Naive B cell (primary cell): ENCODE data around the gene UBE2R2. TPM values are rescaled to one million over a fixed set of nuclear protein-coding genes. Genes with fewer than 3 reads are reported as not detected.
"Not testable (repeated sequence)": the region's sequence is repeated elsewhere in the genome, so short reads cannot be mapped to it uniquely, and the experiment has no call there.

Experiments
- ATAC-seq, 2 donors: fragments of 150-1000 bp; cut with Tn5 transposase; 2 replicates each; pipeline ENCODE4 v1.10.0; 2021; ENCODE audit warnings: low read depth in 2 of 2, mild to moderate bottlenecking in 2 of 2, moderate library complexity in 2 of 2
- DNase-seq: peaks from one replicate; pipeline ENCODE4 v3.0.0; 2022
- H3K27ac Mint-ChIP-seq, 6 donors: one replicate each; pipeline ENCODE4 v1.8.0; 2020 to 2022; ENCODE audit warnings: mild to moderate bottlenecking in 6 of 6, mixed read lengths in 6 of 6, moderate library complexity in 5 of 6, inconsistent platforms in 2 of 6
- H3K27me3 Mint-ChIP-seq, 3 donors: one replicate each; pipeline ENCODE4 v1.8.0; 2021 to 2022; ENCODE audit warnings: mixed read lengths in 3 of 3, mild to moderate bottlenecking in 1 of 3
- H3K36me3 Mint-ChIP-seq, 2 donors: one replicate each; pipeline ENCODE4 v1.8.0; 2020 to 2022; ENCODE audit warnings: mixed read lengths in 2 of 2, inconsistent platforms in 1 of 2, mild to moderate bottlenecking in 1 of 2
- H3K4me1 Mint-ChIP-seq, 3 donors: one replicate each; pipeline ENCODE4 v1.8.0; 2020 to 2022; ENCODE audit warnings: mixed read lengths in 3 of 3, inconsistent platforms in 1 of 3, mild to moderate bottlenecking in 1 of 3, moderate library complexity in 1 of 3
- H3K4me3 Mint-ChIP-seq, 8 donors: one replicate each; pipeline ENCODE4 v1.8.0; 2020 to 2022; ENCODE audit warnings: mild to moderate bottlenecking in 8 of 8, mixed read lengths in 8 of 8, moderate library complexity in 8 of 8, inconsistent platforms in 2 of 8
- H3K9me3 Mint-ChIP-seq, 7 donors: one replicate each; pipeline ENCODE4 v1.8.0; 2020 to 2022; ENCODE audit warnings: mixed read lengths in 7 of 7, mild to moderate bottlenecking in 5 of 7, inconsistent platforms in 2 of 7, moderate library complexity in 1 of 7
- polyA plus RNA-seq, 6 donors: library from polyadenylated mRNA; unstranded; fragments of 300-500 nt; fragmentation: Illumina TruSeq; gene quantifications; one replicate each; pipeline ENCODE4 v1.2.3, GENCODE V29; 2021; ENCODE audit warnings: low read depth in 6 of 6

UBE2R2 gene
- polyA plus RNA-seq, 6 donors from 2014 or later, result 26.5 to 33.6 (median 28.9) TPM

- ATAC-seq, H3K9me3 Mint-ChIP-seq, H3K27me3 Mint-ChIP-seq, H3K36me3 Mint-ChIP-seq, DNase-seq: not testable (repeated sequence)
- Mint-ChIP-seq H3K4me1 (peaks cover 34 to 70% (median 61%) of the 10 kb centered on the region in 3 donors), H3K4me3 (peak overlapping the region in 3 of 8 donors; percentile 20 to 63 (median 47)), H3K27ac (peak overlapping the region in 2 of 6 donors; percentile 67 to 82)
Measured at GRCh38 chr9:33836261-33836660, 19.3 kb downstream of the UBE2R2 start.

GRCh38 chr9:33837138-33837537 is 20.2 kb downstream of the UBE2R2 start:
- DNase-seq, result no peak
- Mint-ChIP-seq H3K4me3 (peak overlapping the region in 3 of 8 donors; percentile 18 to 83 (median 48)), H3K9me3 (no peaks in the 10 kb centered on the region), H3K27me3 (no peaks in the 10 kb centered on the region), H3K27ac (peak overlapping the region in 5 of 6 donors; percentile 10 to 85 (median 34)), H3K36me3 (no peaks in the 10 kb centered on the region), H3K4me1 (peaks cover 42 to 76% (median 70%) of the 10 kb centered on the region in 3 donors)
- no peak for ATAC-seq

DNA sequence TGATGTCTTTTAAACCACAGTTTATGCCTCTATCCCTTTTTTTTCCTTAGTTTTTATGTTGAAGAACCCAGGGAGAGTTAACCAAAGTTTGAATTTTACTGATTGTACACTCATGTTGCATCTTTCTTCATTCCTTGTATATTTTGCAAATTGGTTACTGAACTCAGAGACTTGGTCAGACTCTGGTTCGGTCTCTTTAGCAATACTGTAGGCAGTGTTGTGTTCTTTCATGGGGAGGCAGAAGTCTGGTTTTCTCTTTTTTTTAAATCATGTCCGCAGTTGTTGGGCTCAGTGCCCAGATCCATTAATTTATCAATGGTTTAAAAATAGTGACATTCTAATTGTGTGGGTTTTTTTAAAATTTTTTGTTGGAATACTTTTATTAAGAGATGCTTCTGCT is 23.4 kb downstream of the UBE2R2 start:
- no peaks in the 10 kb centered on the region for H3K36me3 Mint-ChIP-seq
- H3K27ac Mint-ChIP-seq, result peak overlapping the region in 4 of 6 donors; percentile 17 to 75 (median 45)
- no peaks in the 10 kb centered on the region for H3K9me3 Mint-ChIP-seq
- H3K27me3 Mint-ChIP-seq, result no peaks in the 10 kb centered on the region
- no peak for DNase-seq
- ATAC-seq, result no peak
- peaks cover 45 to 84% (median 80%) of the 10 kb centered on the region in 3 donors for H3K4me1 Mint-ChIP-seq
- H3K4me3 Mint-ChIP-seq, result no peak overlapping the region

DNA sequence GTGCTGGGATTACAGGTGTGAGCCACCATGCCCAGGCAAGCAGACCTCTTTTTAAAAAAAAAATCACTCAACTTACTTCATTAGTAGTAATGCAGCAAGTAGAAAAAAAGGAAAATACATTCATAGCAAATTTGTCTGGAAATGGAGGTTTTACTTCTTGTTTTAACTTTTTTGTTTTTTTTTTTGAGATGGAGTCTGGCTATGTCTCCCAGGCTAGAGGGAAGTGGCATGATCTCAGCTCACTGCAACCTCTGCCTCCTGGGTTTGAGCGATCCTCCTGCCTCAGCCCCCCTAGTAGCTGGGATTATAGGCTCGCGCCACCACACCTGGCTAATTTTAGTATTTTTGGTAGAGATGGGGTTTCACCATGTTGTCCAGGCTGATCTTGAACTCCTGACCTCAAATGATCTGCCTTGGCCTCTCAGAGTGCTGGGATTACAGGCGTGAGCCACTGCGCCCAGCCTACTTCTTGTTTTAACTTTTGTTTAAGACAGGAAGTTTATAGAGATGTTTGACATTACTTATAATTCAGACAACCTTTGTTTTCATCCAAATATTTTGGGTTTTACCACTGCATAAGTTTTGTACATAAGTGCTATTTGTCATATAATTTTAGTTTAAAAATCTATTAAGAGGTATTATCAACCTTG is 26.5 kb downstream of the UBE2R2 start:
- DNase-seq, result no peak
- Mint-ChIP-seq H3K9me3 (no peaks in the 10 kb centered on the region), H3K36me3 (no peaks in the 10 kb centered on the region), H3K27ac (peak overlapping the region in 5 of 6 donors; percentile 76 to 93 (median 82)), H3K4me3 (peak overlapping the region in 5 of 8 donors; percentile 10 to 66 (median 44)), H3K27me3 (no peaks in the 10 kb centered on the region), H3K4me1 (peaks cover 44 to 83% (median 78%) of the 10 kb centered on the region in 3 donors)
- peak; percentile 34 to 55 for ATAC-seq

GRCh38 chr9:33846231-33846630 is 29.3 kb downstream of the UBE2R2 start:
- Mint-ChIP-seq H3K4me1 (peaks cover 37 to 76% (median 66%) of the 10 kb centered on the region in 3 donors), H3K27ac (peak overlapping the region in 3 of 6 donors; percentile 31 to 65 (median 32)), H3K9me3 (no peaks in the 10 kb centered on the region), H3K4me3 (no peak overlapping the region), H3K27me3 (no peaks in the 10 kb centered on the region), H3K36me3 (no peaks in the 10 kb centered on the region)
- no peak for DNase-seq
- no peak for ATAC-seq

DNA sequence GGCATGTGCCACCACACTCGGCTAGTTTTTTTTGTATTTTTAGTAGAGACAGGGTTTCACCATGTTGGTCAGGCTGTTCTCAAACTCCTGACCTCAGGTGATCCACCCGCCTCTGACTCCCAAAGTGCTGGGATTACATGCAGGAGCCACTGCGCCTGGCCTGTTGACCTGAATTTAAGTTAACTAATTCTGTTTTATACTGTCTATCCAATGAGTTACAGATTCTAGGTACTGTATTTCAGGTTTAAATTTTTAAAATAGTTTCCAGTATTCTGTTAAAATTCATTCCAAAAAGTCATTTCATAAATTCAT is 30.9 kb downstream of the UBE2R2 start:
- Mint-ChIP-seq H3K27ac (peak overlapping the region in 4 of 6 donors; percentile 32 to 96 (median 64)), H3K4me1 (peaks cover 28 to 63% (median 60%) of the 10 kb centered on the region in 3 donors), H3K4me3 (peak overlapping the region in 2 of 8 donors; percentile 35 to 66)
- not testable (repeated sequence) for H3K9me3 Mint-ChIP-seq, H3K27me3 Mint-ChIP-seq, ATAC-seq, H3K36me3 Mint-ChIP-seq, DNase-seq

DNA sequence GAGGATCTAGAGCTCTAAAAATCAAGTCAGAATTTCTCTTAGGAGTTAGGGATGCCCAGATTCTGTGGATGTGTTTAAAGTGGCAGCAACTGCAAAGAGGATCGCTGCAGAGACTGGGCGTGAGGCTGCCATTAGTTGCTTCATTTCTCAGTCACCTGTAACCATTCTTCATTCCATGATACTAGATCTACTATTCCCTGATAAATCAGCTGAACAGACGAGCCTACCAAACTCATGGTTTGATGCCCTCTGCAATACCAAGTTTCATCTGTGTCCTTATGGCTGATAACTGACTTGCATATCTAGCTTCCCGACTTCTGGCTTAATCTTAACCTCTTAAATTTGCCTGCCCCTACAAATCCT is 33.3 kb downstream of the UBE2R2 start:
- no peaks in the 10 kb centered on the region for H3K9me3 Mint-ChIP-seq

DNA sequence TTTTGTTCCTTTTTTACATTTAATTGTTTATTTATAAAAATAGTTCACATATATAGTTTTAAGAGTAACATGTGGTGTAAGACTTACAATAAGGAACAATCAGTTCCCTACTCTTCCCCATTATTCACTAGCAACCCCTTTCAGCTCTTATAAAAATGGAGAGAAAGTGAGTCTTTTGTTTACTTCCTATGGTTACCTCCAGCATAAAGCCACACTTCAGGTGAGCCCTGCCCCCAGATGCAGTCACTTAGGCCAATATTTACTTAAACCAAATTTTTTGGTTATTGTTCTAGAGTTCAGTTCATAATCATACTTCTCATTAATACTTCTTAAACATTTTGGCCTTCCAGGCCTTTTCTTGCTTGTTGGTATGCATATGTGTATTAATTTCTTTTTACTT is 33.7 kb downstream of the UBE2R2 start:
- ATAC-seq, result no peak
- no peaks in the 10 kb centered on the region for H3K9me3 Mint-ChIP-seq
- no peaks in the 10 kb centered on the region for H3K36me3 Mint-ChIP-seq
- H3K27ac Mint-ChIP-seq, result peak overlapping the region in 5 of 6 donors; percentile 16 to 85 (median 79)
- H3K4me3 Mint-ChIP-seq, result no peak overlapping the region
- H3K4me1 Mint-ChIP-seq, result peaks cover 31 to 58% (median 54%) of the 10 kb centered on the region in 3 donors
- no peaks in the 10 kb centered on the region for H3K27me3 Mint-ChIP-seq
- DNase-seq, result no peak

More for the DNA sequence above, 33.3 kb downstream of the UBE2R2 start:
- Mint-ChIP-seq H3K27ac (peak overlapping the region in 5 of 6 donors; percentile 54 to 86 (median 72)), H3K4me3 (no peak overlapping the region), H3K4me1 (peaks cover 29 to 57% (median 54%) of the 10 kb centered on the region in 3 donors), H3K36me3 (no peaks in the 10 kb centered on the region), H3K27me3 (no peaks in the 10 kb centered on the region)
- ATAC-seq (no peak), DNase-seq (no peak)

- H3K9me3 Mint-ChIP-seq, result no peaks in the 10 kb centered on the region
- H3K36me3 Mint-ChIP-seq, result no peaks in the 10 kb centered on the region
- DNase-seq (no peak), ATAC-seq (no peak)
- no peak overlapping the region for H3K4me3 Mint-ChIP-seq
- peak overlapping the region in 5 of 6 donors; percentile 29 to 85 (median 66) for H3K27ac Mint-ChIP-seq
- H3K27me3 Mint-ChIP-seq, result no peaks in the 10 kb centered on the region
- H3K4me1 Mint-ChIP-seq, result peaks cover 31 to 58% (median 52%) of the 10 kb centered on the region in 3 donors
Measured at GRCh38 chr9:33851301-33851700, 34.3 kb downstream of the UBE2R2 start.

GRCh38 chr9:33852216-33852826 is 35.4 kb downstream of the UBE2R2 start:
- DNase-seq (peak; percentile 51), ATAC-seq (peak; percentile 76 to 85)
- H3K27ac Mint-ChIP-seq, result peak overlapping the region in 5 of 6 donors; percentile 24 to 68 (median 47)
- H3K36me3 Mint-ChIP-seq, result no peaks in the 10 kb centered on the region
- peaks cover 31 to 56% (median 49%) of the 10 kb centered on the region in 3 donors for H3K4me1 Mint-ChIP-seq
- H3K9me3 Mint-ChIP-seq, result no peaks in the 10 kb centered on the region
- no peak overlapping the region for H3K4me3 Mint-ChIP-seq
- no peaks in the 10 kb centered on the region for H3K27me3 Mint-ChIP-seq

DNA sequence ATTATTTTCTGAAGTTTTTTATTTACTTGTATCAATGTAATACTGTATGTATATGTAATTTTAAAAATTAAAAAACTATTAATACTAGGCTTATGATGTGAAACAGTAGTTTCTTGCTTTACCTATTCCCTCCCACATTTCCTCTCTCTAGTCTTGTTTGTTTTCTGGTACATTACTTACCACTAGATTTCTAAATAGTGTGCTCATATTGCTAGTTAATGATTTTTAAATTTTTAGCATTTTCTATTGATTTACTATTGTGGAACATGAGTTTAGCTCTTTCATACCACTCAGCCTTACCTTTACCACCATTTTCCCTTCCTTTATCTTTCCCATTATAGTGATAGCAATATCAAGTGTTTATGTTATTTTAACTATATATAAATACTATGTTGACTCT is 39.3 kb downstream of the UBE2R2 start:
- Mint-ChIP-seq H3K4me1 (peaks cover 25 to 58% (median 43%) of the 10 kb centered on the region in 3 donors), H3K4me3 (no peak overlapping the region), H3K9me3 (no peaks in the 10 kb centered on the region), H3K27ac (peak overlapping the region in 3 of 6 donors; percentile 68 to 71 (median 70)), H3K27me3 (no peaks in the 10 kb centered on the region), H3K36me3 (no peaks in the 10 kb centered on the region)
- ATAC-seq (no peak), DNase-seq (no peak)

GRCh38 chr9:33858423-33858822 is 41.5 kb downstream of the UBE2R2 start:
- no peak for ATAC-seq
- no peak for DNase-seq
- H3K4me1 Mint-ChIP-seq, result peaks cover 29 to 67% (median 56%) of the 10 kb centered on the region in 3 donors
- H3K27me3 Mint-ChIP-seq, result no peaks in the 10 kb centered on the region
- no peaks in the 10 kb centered on the region for H3K36me3 Mint-ChIP-seq
- H3K27ac Mint-ChIP-seq, result peak overlapping the region in 3 of 6 donors; percentile 13 to 41 (median 24)
- no peaks in the 10 kb centered on the region for H3K9me3 Mint-ChIP-seq
- no peak overlapping the region for H3K4me3 Mint-ChIP-seq

- H3K27me3 Mint-ChIP-seq, result no peaks in the 10 kb centered on the region
- ATAC-seq (no peak), DNase-seq (no peak)
- peak overlapping the region in 2 of 6 donors; percentile 20 to 85 for H3K27ac Mint-ChIP-seq
- H3K36me3 Mint-ChIP-seq, result no peaks in the 10 kb centered on the region
- no peaks in the 10 kb centered on the region for H3K9me3 Mint-ChIP-seq
- H3K4me3 Mint-ChIP-seq, result peak overlapping the region in 1 of 8 donors; percentile 18
- H3K4me1 Mint-ChIP-seq, result peaks cover 23 to 58% (median 58%) of the 10 kb centered on the region in 3 donors
Measured at GRCh38 chr9:33860200-33860871, 43.4 kb downstream of the UBE2R2 start.
